ENCODE data around the gene DIDO1.

DIDO1 gene

DNA sequence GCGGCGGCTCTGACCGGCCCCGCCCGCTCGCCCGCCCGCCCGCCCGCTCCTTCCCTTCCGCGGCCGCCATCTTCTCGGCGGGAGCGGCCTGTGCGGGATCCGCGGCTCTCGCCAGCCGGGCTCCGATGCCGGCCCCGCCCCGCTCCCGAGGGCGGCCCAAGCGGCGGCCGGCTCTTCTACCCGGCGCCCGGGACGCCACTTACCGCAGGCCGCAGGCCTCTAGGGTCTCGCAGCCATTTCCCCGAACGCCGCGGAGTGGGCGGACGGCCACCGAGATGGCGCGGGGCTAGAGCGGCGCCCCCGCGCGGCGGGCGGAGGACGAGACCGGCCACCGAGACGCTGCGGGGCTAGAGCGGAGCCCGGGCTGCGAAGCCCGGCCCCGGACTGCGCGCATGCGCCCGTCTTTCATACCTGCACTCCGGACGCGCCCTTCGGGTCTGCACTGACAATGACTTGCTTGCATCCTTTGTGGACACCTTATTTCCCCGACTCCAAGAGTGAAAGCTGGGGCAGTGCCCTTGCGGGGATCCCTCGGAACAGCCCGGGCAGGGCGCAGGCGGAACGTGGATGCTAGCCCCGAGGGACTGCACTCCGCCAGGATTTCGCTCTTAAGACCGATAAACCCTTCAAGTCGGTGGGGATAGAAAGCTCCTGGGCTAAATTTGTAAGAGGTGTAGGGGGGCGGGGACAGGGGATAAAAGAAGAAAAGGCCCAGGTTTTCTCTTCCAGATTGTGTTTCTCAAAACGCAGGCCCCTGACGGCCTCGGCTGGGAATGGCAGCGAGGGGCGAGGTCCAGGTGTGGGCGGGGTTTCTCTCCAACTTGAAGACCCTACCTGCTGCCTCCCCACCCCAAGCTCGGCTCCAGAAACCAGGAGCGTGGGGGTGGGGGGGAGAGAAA is at the start of gene DIDO1:
Gene DIDO1, minus strand, starts transcription at position 277 of the 899 bp plus-strand sequence.
- peak within 1 kb of the TSS; percentile 88 for H3K4me3 ChIP-seq (ENCODE audit: low read depth, low read length)
- POLR2A ChIA-PET = interaction anchor here (1.8 kb wide), 1 partner anchor 11 kb away, joined by 6 read pairs; no protein-coding TSS in a partner anchor
- DNase-seq (ENCODE audit: low read depth, low spot score) = no peak
- TF ChIP-seq CTCF (IDR thresholded peaks at IDR 0.05; ENCODE audit: insufficient read depth, low read length, missing control alignments) = peak; percentile 69
- CTCF ChIA-PET = interaction anchor here (0.6 to 5.8 kb wide), 10 partner anchors 9 to 118 kb away, joined by 3 to 68 read pairs (median 8); partner anchors contain the start of gene GID8

GRCh38 chr20:62975251-62975760 is 49.0 kb upstream of the DIDO1 start:
- no peak overlapping the region for H3K4me3 ChIP-seq (ENCODE audit: low read depth, low read length)
- POLR2A ChIA-PET = no interaction called here
- no peak for TF ChIP-seq CTCF (IDR thresholded peaks at IDR 0.05; ENCODE audit: insufficient read depth, low read length, missing control alignments)
- CTCF ChIA-PET = interaction anchor here (0.8 to 1.3 kb wide), 2 partner anchors 10 to 20 kb away, joined by 3 to 4 read pairs; no protein-coding TSS in a partner anchor
- DNase-seq (ENCODE audit: low read depth, low spot score) = no peak

- ChIA-PET POLR2A (interaction anchor here (0.9 kb wide), 2 partner anchors 19 to 36 kb away, joined by 3 read pairs; no protein-coding TSS in a partner anchor), CTCF (interaction anchor here (0.6 to 1.9 kb wide), 33 partner anchors 9 to 557 kb away, joined by 3 to 21 read pairs (median 4); partner anchors contain the start of gene DIDO1)
- H3K4me3 ChIP-seq (ENCODE audit: low read depth, low read length) = peak overlapping the region; percentile 43
- DNase-seq (ENCODE audit: low read depth, low spot score) = no peak
- no peak for TF ChIP-seq CTCF (IDR thresholded peaks at IDR 0.05; ENCODE audit: insufficient read depth, low read length, missing control alignments)
These were observed 46.8 kb upstream of the DIDO1 start for GRCh38 chr20:62972845-62973745.

DNA sequence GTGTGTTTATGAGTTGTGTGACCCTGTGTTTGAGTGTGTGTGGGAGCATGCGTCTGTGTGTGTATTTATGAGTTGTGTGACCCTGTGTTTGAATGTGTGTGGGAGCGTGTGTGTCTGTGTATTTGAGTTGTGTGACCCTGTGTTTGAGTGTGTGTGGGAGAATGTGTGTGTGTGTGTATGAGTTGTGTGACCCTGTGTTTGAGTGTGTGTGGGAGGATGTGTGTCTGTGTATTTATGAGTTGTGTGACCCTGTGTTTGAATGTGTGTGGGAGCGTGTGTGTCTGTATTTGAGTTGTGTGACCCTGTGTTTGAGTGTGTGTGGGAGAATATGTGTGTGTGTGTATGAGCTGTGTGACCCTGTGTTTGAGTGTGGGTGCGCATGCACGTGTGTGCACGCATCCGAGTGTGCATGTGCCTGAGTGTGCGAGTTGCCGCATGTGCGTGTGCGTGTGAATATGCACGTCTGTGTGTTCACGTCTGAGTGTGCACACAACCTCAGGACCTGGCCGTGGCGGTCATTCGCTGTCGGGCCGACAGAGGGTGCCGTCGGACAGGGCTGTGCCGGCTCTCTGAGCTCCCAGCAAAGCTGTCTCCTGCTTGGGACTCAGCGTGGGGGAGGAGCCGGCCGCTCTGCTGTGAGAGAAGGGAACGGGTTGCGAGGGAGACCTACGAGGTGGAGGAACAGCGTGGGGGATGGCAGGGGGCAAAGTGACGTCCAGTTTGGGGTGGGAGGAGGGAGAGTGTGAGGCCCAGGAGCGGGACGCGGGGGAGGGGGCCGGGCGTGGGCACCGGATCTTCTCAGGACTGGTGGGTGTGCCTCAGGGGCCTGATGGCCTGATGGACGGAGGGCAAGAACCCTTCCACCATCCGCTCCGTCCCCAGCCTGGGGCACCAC is 45.9 kb upstream of the DIDO1 start:
- peak; percentile 99 for TF ChIP-seq CTCF (IDR thresholded peaks at IDR 0.05; ENCODE audit: insufficient read depth, low read length, missing control alignments)
- ChIA-PET CTCF (interaction anchor here (0.6 to 1.9 kb wide), 32 partner anchors 8 to 558 kb away, joined by 3 to 21 read pairs (median 4); partner anchors contain the start of gene DIDO1), POLR2A (interaction anchor here (0.9 kb wide), 2 partner anchors 18 to 37 kb away, joined by 3 read pairs; no protein-coding TSS in a partner anchor)
- H3K4me3 ChIP-seq (ENCODE audit: low read depth, low read length) = peak overlapping the region; percentile 43
- DNase-seq (ENCODE audit: low read depth, low spot score) = peak; percentile 3

GRCh38 chr20:62971211-62971949 is 45.1 kb upstream of the DIDO1 start:
- ChIA-PET CTCF (interaction anchor here (0.7 to 3.3 kb wide), 13 partner anchors 9 to 72 kb away, joined by 3 to 26 read pairs (median 4); partner anchors contain the start of gene SLC17A9), POLR2A (interaction anchor here (1.0 kb wide), 1 partner anchor 15 kb away, joined by 3 read pairs; no protein-coding TSS in a partner anchor)
- no peak for TF ChIP-seq CTCF (IDR thresholded peaks at IDR 0.05; ENCODE audit: insufficient read depth, low read length, missing control alignments)
- DNase-seq (ENCODE audit: low read depth, low spot score) = no peak
- no peak overlapping the region for H3K4me3 ChIP-seq (ENCODE audit: low read depth, low read length)

All from AG04449 (cell line).